GM12878 (cell line): ENCODE measurements around the gene S1PR2. TPM values are rescaled to one million over a fixed set of nuclear protein-coding genes. Genes with fewer than 3 reads are reported as not detected.

Experiments used
- ATAC-seq: fragments of 200-7000 bp; cut with Tn5 transposase; 3 replicates; pipeline ENCODE4 v1.9.1; 2020; ENCODE audit warnings: mild to moderate bottlenecking, moderate library complexity
- BruUV-seq: library from RNA; stranded (reverse); fragments of 400-500 nt; replicated peaks from 2 replicates; lab custom pipeline; 2021; lab: Mats Ljungman, UMichigan
- CTCF ChIA-PET: fragments of 300-600 bp; sonication (Branson Sonifier 250); formaldehyde crosslinking; extraction: SDS; loops from one replicate; lab custom pipeline; 2021; ENCODE audit warnings: inconsistent platforms; lab: Yijun Ruan, JAX
- POLR2A ChIA-PET: fragments of 350-600 bp; formaldehyde crosslinking; extraction: SDS; loops from one replicate; lab custom pipeline; 2021; ENCODE audit warnings: inconsistent platforms; lab: Charles Lee
- RAD21 ChIA-PET: fragments of 300-600 bp; sonication (Branson Sonifier 250); formaldehyde crosslinking; loops from one replicate; lab custom pipeline; 2023; ENCODE audit warnings: antibody characterized with exemption; ENCODE audit not compliant: unreplicated experiment; lab: Charles Lee
- SMC1A ChIA-PET: fragments of 300-600 bp; sonication (Branson Sonifier 250); formaldehyde crosslinking; loops from one replicate; lab custom pipeline; 2023; ENCODE audit not compliant: unreplicated experiment, uncharacterized antibody; lab: Charles Lee
- DNase-seq: peaks from one replicate; pipeline ENCODE4 v3.0.0-alpha.2; 2011; ENCODE audit warnings: low read depth, low spot score
- FAIRE-seq: peaks from 3 replicates; lab custom pipeline; 2011; peaks lifted over from hg19 to GRCh38; lab: Jason Lieb, UNC
- H2AFZ ChIP-seq: 2 replicates; pipeline ENCODE4 v1.6.0; 2011; ENCODE audit warnings: low read depth, low read length, control low read depth; ENCODE audit not compliant: control insufficient read depth
- H3K27ac ChIP-seq: 2 replicates; pipeline ENCODE4 v1.5.1; 2011; ENCODE audit warnings: control low read depth; ENCODE audit not compliant: control insufficient read depth, insufficient read depth
- H3K27me3 ChIP-seq, 2 experiments: replicated peaks in 1 of 2; 2 replicates each; pipeline versions ENCODE4 v1.6.0 to v1.6.1; 2011; ENCODE audit warnings: low read length in 1 of 2; ENCODE audit not compliant: control insufficient read depth in 2 of 2, insufficient read depth in 2 of 2
- H3K36me3 ChIP-seq, 2 experiments: 2 replicates each; pipeline ENCODE4 v1.5.1; 2011; ENCODE audit warnings: low read length in 1 of 2; ENCODE audit not compliant: control insufficient read depth in 2 of 2, insufficient read depth in 2 of 2
- H3K4me1 ChIP-seq: 2 replicates; pipeline ENCODE4 v1.6.1; 2011; ENCODE audit warnings: mild to moderate bottlenecking, low read length, moderate library complexity, mixed read lengths; ENCODE audit not compliant: control insufficient read depth, insufficient read depth
- H3K4me2 ChIP-seq: 2 replicates; pipeline ENCODE4 v1.6.0; 2011; ENCODE audit warnings: control low read depth; ENCODE audit not compliant: control insufficient read depth, insufficient read depth
- H3K4me3 ChIP-seq: fragments of 200-600 bp; sonication (generic); 2 replicates; pipeline ENCODE4 v1.5.1; 2016
- H3K79me2 ChIP-seq: 2 replicates; pipeline ENCODE4 v1.6.0; 2011; ENCODE audit warnings: low read length; ENCODE audit not compliant: control insufficient read depth, insufficient read depth
- H3K9ac ChIP-seq: 2 replicates; pipeline ENCODE4 v1.8.0; 2011; ENCODE audit warnings: low read length, control low read depth, mixed read lengths; ENCODE audit not compliant: control insufficient read depth, insufficient read depth
- H3K9me3 ChIP-seq: replicated peaks from 3 replicates; pipeline ENCODE4 v1.5.1; 2011; ENCODE audit warnings: mild to moderate bottlenecking, low read length; ENCODE audit not compliant: control insufficient read depth, insufficient read depth
- H4K20me1 ChIP-seq: 2 replicates; pipeline ENCODE4 v1.6.0; 2011; ENCODE audit not compliant: control insufficient read depth, insufficient read depth
- BCL11A ChIP-seq: IDR thresholded peaks from 2 replicates; pipeline ENCODE4 v1.6.1; 2011; ENCODE audit warnings: low read depth, low read length
- E2F8 ChIP-seq: fragments of 450-650 bp; IDR thresholded peaks from 2 replicates; pipeline ENCODE4 v1.6.1; 2018; ENCODE audit warnings: mild to moderate bottlenecking, low read depth, moderate library complexity; ENCODE audit not compliant: partially characterized antibody
- GABPA ChIP-seq: IDR thresholded peaks from 2 replicates; pipeline ENCODE4 v1.6.1; 2014; ENCODE audit warnings: antibody characterized with exemption, low read depth, mild to moderate bottlenecking, inconsistent platforms
- LARP7 ChIP-seq: fragments of 450-650 bp; IDR thresholded peaks from 2 replicates; pipeline ENCODE4 v1.6.1; 2017; ENCODE audit warnings: mild to moderate bottlenecking
- MLLT1 ChIP-seq: fragments of 450-650 bp; IDR thresholded peaks from 2 replicates; pipeline ENCODE4 v1.6.1; 2016; ENCODE audit warnings: mild to moderate bottlenecking
- NKRF ChIP-seq: fragments of 450-650 bp; conservative IDR thresholded peaks from 2 replicates; pipeline ENCODE4 v1.6.1; 2017; ENCODE audit warnings: mild to moderate bottlenecking, moderate library complexity
- SPI1 ChIP-seq: IDR thresholded peaks from 2 replicates; pipeline ENCODE4 v1.6.1; 2011; ENCODE audit warnings: low read depth, mild to moderate bottlenecking, low read length, moderate library complexity, borderline replicate concordance; ENCODE audit not compliant: insufficient read depth
- YY1 ChIP-seq: IDR thresholded peaks from 2 replicates; pipeline ENCODE4 v1.6.1; 2011; ENCODE audit warnings: low read depth, mild to moderate bottlenecking, low read length
- ZBTB40 ChIP-seq: fragments of 450-650 bp; IDR thresholded peaks from 2 replicates; pipeline ENCODE4 v1.6.1; 2016; ENCODE audit warnings: mild to moderate bottlenecking, moderate library complexity, borderline replicate concordance
- WGBS: methylation state at CpG from one replicate; pipeline ENCODE4 v1.1.6; 2016; ENCODE audit warnings: low lambda C conversion rate; ENCODE audit not compliant: insufficient replicate concordance, insufficient coverage; ENCODE audit errors: missing lambda C conversion rate; 5-methylcytosine and 5-hydroxymethylcytosine counted together
- in situ Hi-C: fragments of 300-500 bp; cut with MboI; formaldehyde crosslinking; loops from 9 replicates; pipeline ENCODE4 v1.14.3; 2018; ENCODE audit warnings: mixed read lengths
- intact Hi-C: fragments of 100-400 bp; cut with micrococcal nuclease; formaldehyde crosslinking; loops from one replicate; pipeline ENCODE4 v1.14.2; 2022; ENCODE audit not compliant: unreplicated experiment
- polyA plus RNA-seq, 11 experiments: library from polyadenylated mRNA; depleted of rRNA in 4 of 11; unstranded in 6 of 11; stranded (reverse) in 5 of 11; fragments of >200 nt; fragmentation: Nextera tagmentation in 4 of 11; fragmentation: Illumina TruSeq in 1 of 11; extraction: Ambion mirVana in 4 of 11; extraction: Trizol in 1 of 11; gene quantifications; 1 replicate in 1 of 11; 2 replicates in 10 of 11; pipeline versions ENCODE4 v1.2.1 to v1.2.3, GENCODE V29; 2011 to 2016; ENCODE audit warnings: inconsistent platforms in 2 of 11, missing spikeins in 2 of 11, low read depth in 1 of 11
- total RNA-seq, 4 experiments: library from RNA; depleted of rRNA in 3 of 4; stranded (reverse); fragments of >200 nt in 3 of 4; fragmentation: Illumina TruSeq in 1 of 4; extraction: Trizol in 1 of 4; gene quantifications; 2 replicates each; pipeline versions ENCODE4 v1.2.1 to v1.2.3, GENCODE V29; 2013 to 2021

S1PR2 gene
- total and polyA plus RNA-seq, 10 of the 15 experiments (the other 5 are each of a cell fraction or from before 2014, with no cell fraction given), result 4.9 to 26.8 (median 11.6) TPM

- Histone ChIP-seq H3K9me3 (no peaks in the 10 kb centered on the region; the same call in 2 of the 3 replicates), H3K36me3 (peaks cover 2 to 7% of the 10 kb centered on the region in 2 experiments; a peak in 3 of 4 replicates), H3K27me3 (no peaks in the 10 kb centered on the region), H3K79me2 (peaks cover 55% of the 10 kb centered on the region), H3K9ac (peak overlapping the region; percentile 99), H3K27ac (peak overlapping the region; percentile 91), H3K4me3 (peak overlapping the region; percentile 100), H4K20me1 (no peaks in the 10 kb centered on the region), H3K4me1 (peaks cover 23% of the 10 kb centered on the region), H3K4me2 (peak overlapping the region; percentile 87), H2AFZ (peak overlapping the region; percentile 93)
- RAD21 ChIA-PET, result interaction anchor here (1.0 to 3.2 kb wide), 7 partner anchors 52 to 224 kb away, joined by 3 to 18 read pairs (median 4); partner anchors contain the start of genes ICAM1 and TYK2
- 1% methylated on average over 30 of the region's 30 CpGs for WGBS
- in situ Hi-C loops, result no loop called here
- BruUV-seq, result TSS peak; percentile 68
- POLR2A ChIA-PET, result interaction anchor here (0.7 to 1.8 kb wide), 4 partner anchors 38 to 88 kb away, joined by 3 to 7 read pairs (median 4); partner anchors contain the start of gene PPAN
- FAIRE-seq, result no peak
- peak; percentile 37 for ATAC-seq
- CTCF ChIA-PET, result interaction anchor here (0.6 to 1.9 kb wide), 4 partner anchors 42 to 263 kb away, joined by 3 to 19 read pairs (median 4); no protein-coding TSS in a partner anchor
- 0 out of 2 replicates have a peak, but pooled peaks have one; percentile 10 for TF ChIP-seq SPI1
- TF ChIP-seq BCL11A, result no peak
- 0 out of 2 replicates have a peak, but pooled peaks have one; percentile 1 for TF ChIP-seq NKRF
- TF ChIP-seq MLLT1, result 0 out of 2 replicates have a peak, but pooled peaks have one; percentile 40
- peak; percentile 77; the same call in 1 of the 2 replicates for TF ChIP-seq GABPA
- no peak for TF ChIP-seq E2F8
- peak; percentile 31 for TF ChIP-seq LARP7
- TF ChIP-seq ZBTB40, result peak; percentile 78; the same call in 1 of the 2 replicates
- 0 out of 2 replicates have a peak, but pooled peaks have one; percentile 26 for TF ChIP-seq YY1
- SMC1A ChIA-PET, result interaction anchor here (0.6 to 2.2 kb wide), 6 partner anchors 32 to 262 kb away, joined by 3 to 12 read pairs (median 6); no protein-coding TSS in a partner anchor
- intact Hi-C loops, result loop anchor here (2.0 kb wide), 1 partner anchor 57 kb away; no protein-coding TSS in a partner anchor
- no peak for DNase-seq
Observed at GRCh38 chr19:10193790-10194499, 37.2 kb downstream of the S1PR2 start.
